ENCODE measurements around the gene CDC42SE2.

DNA sequence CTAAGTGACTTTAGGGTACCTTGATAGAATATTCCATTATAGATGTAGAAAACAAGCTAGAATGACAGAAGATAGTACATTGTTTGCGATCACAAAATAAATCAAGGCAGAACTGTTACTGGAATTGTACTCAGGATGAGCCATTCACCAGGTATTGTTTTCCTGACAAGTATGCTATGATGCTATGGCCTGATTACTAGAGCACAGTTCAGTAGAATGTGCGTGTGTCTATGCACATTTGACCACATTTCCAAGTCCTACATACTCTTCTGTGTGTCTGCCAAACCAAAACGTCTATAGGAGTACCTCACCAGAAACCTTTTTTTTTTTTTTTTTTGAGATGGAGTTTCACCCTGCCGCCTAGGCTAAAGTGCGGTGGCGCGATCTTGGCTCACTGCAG lies 43.3 kb upstream of the CDC42SE2 start:
- no peak for TF ChIP-seq EZH2phosphoT487 (IDR thresholded peaks at IDR 0.05; ENCODE audit: borderline replicate concordance, low read depth, low read length)
- TF ChIP-seq, protein P1, sequence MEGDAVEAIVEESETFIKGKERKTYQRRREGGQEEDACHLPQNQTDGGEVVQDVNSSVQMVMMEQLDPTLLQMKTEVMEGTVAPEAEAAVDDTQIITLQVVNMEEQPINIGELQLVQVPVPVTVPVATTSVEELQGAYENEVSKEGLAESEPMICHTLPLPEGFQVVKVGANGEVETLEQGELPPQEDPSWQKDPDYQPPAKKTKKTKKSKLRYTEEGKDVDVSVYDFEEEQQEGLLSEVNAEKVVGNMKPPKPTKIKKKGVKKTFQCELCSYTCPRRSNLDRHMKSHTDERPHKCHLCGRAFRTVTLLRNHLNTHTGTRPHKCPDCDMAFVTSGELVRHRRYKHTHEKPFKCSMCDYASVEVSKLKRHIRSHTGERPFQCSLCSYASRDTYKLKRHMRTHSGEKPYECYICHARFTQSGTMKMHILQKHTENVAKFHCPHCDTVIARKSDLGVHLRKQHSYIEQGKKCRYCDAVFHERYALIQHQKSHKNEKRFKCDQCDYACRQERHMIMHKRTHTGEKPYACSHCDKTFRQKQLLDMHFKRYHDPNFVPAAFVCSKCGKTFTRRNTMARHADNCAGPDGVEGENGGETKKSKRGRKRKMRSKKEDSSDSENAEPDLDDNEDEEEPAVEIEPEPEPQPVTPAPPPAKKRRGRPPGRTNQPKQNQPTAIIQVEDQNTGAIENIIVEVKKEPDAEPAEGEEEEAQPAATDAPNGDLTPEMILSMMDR (conservative IDR thresholded peaks at IDR 0.05; ENCODE audit: low read length) = no peak
